Endothelial cell of umbilical vein (primary cell): ENCODE results near the gene RGS7BP. TPM values are rescaled to one million over a fixed set of nuclear protein-coding genes. Genes with fewer than 3 reads are reported as not detected.

ENCODE experiments used
- BruUV-seq: library from RNA; stranded (reverse); fragments of 400-500 nt; replicated peaks from 2 replicates; lab custom pipeline; 2021; lab: Mats Ljungman, UMichigan
- CTCF ChIA-PET: fragments of 300-600, 350-600 bp; sonication (Branson Sonifier 250); formaldehyde crosslinking; loops from one replicate; lab custom pipeline; 2021; ENCODE audit warnings: antibody characterized with exemption, inconsistent platforms; lab: Charles Lee
- POLR2A ChIA-PET: fragments of 300-600, 350-600 bp; sonication (Branson Sonifier 250); formaldehyde crosslinking; loops from one replicate; lab custom pipeline; 2021; ENCODE audit warnings: antibody characterized with exemption, inconsistent platforms; lab: Charles Lee
- DNase-seq: peaks from one replicate; pipeline ENCODE4 v3.0.0-alpha.2; 2011; ENCODE audit warnings: low read depth, low spot score
- FAIRE-seq: peaks from 2 replicates; lab custom pipeline; 2011; peaks lifted over from hg19 to GRCh38; lab: Jason Lieb, UNC
- H2AFZ ChIP-seq: 2 replicates; pipeline ENCODE4 v1.6.0; 2012; ENCODE audit warnings: low read depth, low read length, control low read depth, inconsistent platforms
- H3K27ac ChIP-seq: 2 replicates; pipeline ENCODE4 v1.5.1; 2011; ENCODE audit warnings: low read depth, mild to moderate bottlenecking, control low read depth, low read length, moderate library complexity; ENCODE audit not compliant: insufficient read depth
- H3K27me3 ChIP-seq, 2 experiments: 2 replicates each; pipeline versions ENCODE4 v1.6.0 to v1.6.1; 2011; ENCODE audit warnings: low read length in 2 of 2, mixed read lengths in 1 of 2; ENCODE audit not compliant: control insufficient read depth in 2 of 2, insufficient read depth in 2 of 2
- H3K36me3 ChIP-seq, 2 experiments: 2 replicates in 1 of 2; 3 replicates in 1 of 2; pipeline ENCODE4 v1.5.1; 2011; ENCODE audit warnings: low read length in 2 of 2, mild to moderate bottlenecking in 1 of 2, moderate library complexity in 1 of 2; ENCODE audit not compliant: control insufficient read depth in 2 of 2, insufficient read depth in 2 of 2; ENCODE audit errors: extremely low read depth in 1 of 2
- H3K4me1 ChIP-seq: 3 replicates; pipeline ENCODE4 v1.5.1; 2011; ENCODE audit warnings: mild to moderate bottlenecking, low read length; ENCODE audit not compliant: control insufficient read depth, insufficient read depth; ENCODE audit errors: extremely low read depth
- H3K4me2 ChIP-seq: 2 replicates; pipeline ENCODE4 v1.6.1; 2011; ENCODE audit warnings: low read length, control low read depth, mixed read lengths; ENCODE audit not compliant: insufficient read depth
- H3K4me3 ChIP-seq, 3 experiments: fragments of 200-600 bp in 1 of 3; sonication (generic), shearing (Covaris generic) in 1 of 3; replicated peaks in 1 of 3; 2 replicates each; pipeline ENCODE4 v1.5.1; 2011 to 2016; ENCODE audit warnings: control low read depth in 3 of 3, low read length in 3 of 3, mild to moderate bottlenecking in 2 of 3, inconsistent platforms in 1 of 3, low read depth in 1 of 3, moderate library complexity in 1 of 3; ENCODE audit not compliant: insufficient read depth in 1 of 3
- H3K79me2 ChIP-seq: 2 replicates; pipeline ENCODE4 v1.6.0; 2012; ENCODE audit warnings: low read length, inconsistent platforms; ENCODE audit not compliant: control insufficient read depth, insufficient read depth
- H3K9ac ChIP-seq: replicated peaks from 2 replicates; pipeline ENCODE3; 2011; ENCODE audit warnings: low read length, control low read depth; ENCODE audit not compliant: insufficient read depth; ENCODE audit errors: extremely low read depth
- H3K9me1 ChIP-seq: replicated peaks from 3 replicates; pipeline ENCODE4 v1.6.0; 2011; ENCODE audit warnings: mild to moderate bottlenecking, low read length; ENCODE audit not compliant: control insufficient read depth, insufficient read depth; ENCODE audit errors: extremely low read depth
- H3K9me3 ChIP-seq: replicated peaks from 2 replicates; pipeline ENCODE4 v1.5.1; 2012; ENCODE audit warnings: low read length, inconsistent platforms; ENCODE audit not compliant: control insufficient read depth, insufficient read depth
- H4K20me1 ChIP-seq: replicated peaks from 2 replicates; pipeline ENCODE3; 2011; ENCODE audit warnings: mild to moderate bottlenecking, low read length; ENCODE audit not compliant: control insufficient read depth, insufficient read depth; ENCODE audit errors: extremely low read depth
- CTCF ChIP-seq, 2 donors: IDR thresholded peaks; 1 replicate in 1 of 2; 2 replicates in 1 of 2; pipeline ENCODE4 v1.5.1; 2011; ENCODE audit warnings: low read length in 2 of 2, mild to moderate bottlenecking in 2 of 2, moderate library complexity in 2 of 2, control low read depth in 1 of 2, inconsistent platforms in 1 of 2, low read depth in 1 of 2; ENCODE audit not compliant: insufficient read depth in 1 of 2; ENCODE audit errors: extremely low read depth in 1 of 2
- EZH2 ChIP-seq: IDR thresholded peaks from 2 replicates; pipeline ENCODE4 v1.6.1; 2012; ENCODE audit warnings: borderline replicate concordance, low read depth, mild to moderate bottlenecking, moderate library complexity, low read length, inconsistent platforms; ENCODE audit not compliant: severe bottlenecking
- FOS ChIP-seq: IDR thresholded peaks from 2 replicates; pipeline ENCODE4 v1.6.1; 2011; ENCODE audit warnings: mild to moderate bottlenecking, low read length, moderate library complexity, borderline replicate concordance; ENCODE audit not compliant: insufficient read depth
- GATA2 ChIP-seq: IDR thresholded peaks from 2 replicates; pipeline ENCODE4 v1.7.0; 2011; ENCODE audit warnings: low read depth, mild to moderate bottlenecking, moderate library complexity, mixed read lengths, low read length; ENCODE audit not compliant: insufficient read length, insufficient read depth
- JUN ChIP-seq: IDR thresholded peaks from 2 replicates; pipeline ENCODE4 v1.6.1; 2011; ENCODE audit warnings: borderline replicate concordance, low read depth; ENCODE audit not compliant: insufficient read length, insufficient read depth
- MAX ChIP-seq: IDR thresholded peaks from 2 replicates; pipeline ENCODE4 v1.6.1; 2011; ENCODE audit not compliant: insufficient read depth, insufficient read length
- MYC ChIP-seq: IDR thresholded peaks from one replicate; pipeline ENCODE4 v1.6.1; 2011; ENCODE audit warnings: mild to moderate bottlenecking, low read depth, low read length
- POLR2A ChIP-seq: IDR thresholded peaks from 2 replicates; pipeline ENCODE4 v1.6.1; 2012; ENCODE audit warnings: low read depth, mild to moderate bottlenecking, control low read depth, low read length
- POLR2AphosphoS5 ChIP-seq: IDR thresholded peaks from 2 replicates; pipeline ENCODE4 v1.6.1; 2012; ENCODE audit warnings: low read depth, mild to moderate bottlenecking, control low read depth, low read length, moderate library complexity; ENCODE audit not compliant: insufficient read depth
- dilution Hi-C: fragments of 300-500 bp; cut with MboI; formaldehyde crosslinking; loops from one replicate; pipeline ENCODE4 v1.15.0; 2019; ENCODE audit warnings: low sequenced_read_pairs; ENCODE audit not compliant: extremely low pct_ligation_motif_present
- intact Hi-C: fragments of 100-400 bp; cut with micrococcal nuclease; formaldehyde crosslinking; loops from one replicate; pipeline ENCODE4 v1.10.0; 2022
- polyA plus RNA-seq, 4 experiments: library from polyadenylated mRNA; depleted of rRNA in 3 of 4; stranded (reverse) in 3 of 4; unstranded in 1 of 4; fragments of >200 nt; gene quantifications; 2 replicates each; pipeline versions ENCODE4 v1.2.1 to v1.2.3, GENCODE V29; 2011 to 2012; ENCODE audit warnings: missing spikeins in 1 of 4
- total RNA-seq: library from RNA; stranded (reverse); gene quantifications from 2 replicates; pipeline ENCODE4 v1.2.3, GENCODE V29; 2021

RGS7BP gene
- total and polyA plus RNA-seq, 2 donors (not counting 3 experiments of a cell fraction or from before 2014, with no cell fraction given) = 0.51 to 2.0 TPM

GRCh38 chr5:64518793-64519192 lies 13.0 kb downstream of the RGS7BP start:
- no peak for DNase-seq
- Histone ChIP-seq H3K9ac (no peak overlapping the region), H4K20me1 (no peaks in the 10 kb centered on the region), H3K4me1 (no peaks in the 10 kb centered on the region), H3K79me2 (no peaks in the 10 kb centered on the region), H3K4me3 (no peak overlapping the region), H2AFZ (no peak overlapping the region), H3K27me3 (no peaks in the 10 kb centered on the region), H3K4me2 (no peak overlapping the region), H3K9me1 (no peaks in the 10 kb centered on the region), H3K36me3 (no peaks in the 10 kb centered on the region), H3K27ac (no peak overlapping the region), H3K9me3 (no peaks in the 10 kb centered on the region)
- BruUV-seq = no TSS peak
- FAIRE-seq = no peak
- POLR2A ChIA-PET = no interaction called here
- no peak for TF ChIP-seq EZH2
- no peak for TF ChIP-seq POLR2A
- no peak for TF ChIP-seq MYC
- TF ChIP-seq FOS = no peak
- TF ChIP-seq POLR2AphosphoS5 = no peak
- no peak for TF ChIP-seq CTCF (IDR thresholded peaks at IDR 0.05; ENCODE audit: extremely low read depth in 1 of 2, insufficient read depth in 1 of 2, low read depth in 1 of 2, low read length in 2 of 2)
- TF ChIP-seq MAX = no peak
- TF ChIP-seq GATA2 = no peak
- TF ChIP-seq JUN = no peak
- dilution Hi-C loops (no loop called here), intact Hi-C loops (no loop called here)
- CTCF ChIA-PET = no interaction called here
